ENCODE results near the gene FYN.

FYN gene

GRCh38 chr6:111743862-111744692 is 129.2 kb downstream of the FYN start:
- no peak for DNase-seq

DNA sequence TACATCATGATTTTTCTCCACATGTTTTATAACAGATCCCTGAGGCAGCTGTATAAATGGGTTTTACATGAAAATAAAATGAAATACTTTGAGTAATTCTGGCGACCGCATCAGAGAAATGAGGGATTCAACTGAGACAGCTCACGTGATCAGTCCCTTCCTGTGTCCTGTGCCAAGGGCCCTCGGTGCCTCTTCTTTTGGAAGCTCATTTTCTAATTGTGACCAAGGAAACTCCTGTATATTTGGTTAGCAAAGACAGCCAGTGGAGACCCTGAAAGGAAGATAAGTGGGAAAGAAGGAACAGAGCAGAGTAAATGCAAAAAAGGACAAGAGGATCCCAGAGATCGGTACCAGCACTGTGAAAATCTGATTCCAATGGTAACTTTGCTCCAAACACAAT is 129.9 kb downstream of the FYN start:
- DNase-seq, result no peak

DNA sequence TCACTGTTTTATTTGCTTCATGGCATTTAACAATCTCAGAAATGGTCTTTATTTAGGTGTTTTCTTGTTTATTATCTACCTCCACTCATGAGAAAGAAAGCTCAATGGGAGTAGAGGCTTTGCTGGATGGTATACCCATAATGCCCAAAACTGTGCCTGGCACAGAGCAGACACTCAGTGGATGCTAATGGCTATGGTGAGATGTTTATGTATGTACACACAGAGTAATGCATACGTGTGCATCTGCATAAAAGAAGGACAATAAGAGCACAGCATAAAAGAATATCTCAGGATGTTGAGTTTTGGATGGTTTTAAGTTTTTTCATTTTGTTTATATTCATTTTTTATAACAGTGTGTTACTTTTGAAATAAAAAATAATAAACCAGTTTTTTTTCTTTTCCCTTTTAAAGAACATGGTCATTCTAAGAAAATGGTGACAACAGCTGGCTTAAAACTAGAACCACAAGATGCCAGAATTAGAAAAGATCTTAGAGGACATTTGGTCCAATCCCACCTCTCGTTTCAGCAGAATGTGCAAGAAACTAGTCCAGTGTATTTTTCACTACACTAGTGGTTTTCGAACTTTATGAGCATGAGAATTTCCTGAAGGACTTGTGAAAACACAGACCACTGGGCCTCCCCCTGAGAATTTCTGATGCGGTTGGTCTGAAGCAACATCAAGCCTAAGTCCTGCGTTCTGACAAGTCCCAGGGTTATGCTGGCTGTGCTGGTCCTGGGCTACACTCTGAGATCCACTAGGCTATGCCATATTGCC is 131.9 kb downstream of the FYN start:
- no peak for DNase-seq

GRCh38 chr6:111740506-111740905 is 132.7 kb downstream of the FYN start:
- no peak for DNase-seq

GRCh38 chr6:111739257-111739696 is 134.0 kb downstream of the FYN start:
- DNase-seq, result no peak

DNA sequence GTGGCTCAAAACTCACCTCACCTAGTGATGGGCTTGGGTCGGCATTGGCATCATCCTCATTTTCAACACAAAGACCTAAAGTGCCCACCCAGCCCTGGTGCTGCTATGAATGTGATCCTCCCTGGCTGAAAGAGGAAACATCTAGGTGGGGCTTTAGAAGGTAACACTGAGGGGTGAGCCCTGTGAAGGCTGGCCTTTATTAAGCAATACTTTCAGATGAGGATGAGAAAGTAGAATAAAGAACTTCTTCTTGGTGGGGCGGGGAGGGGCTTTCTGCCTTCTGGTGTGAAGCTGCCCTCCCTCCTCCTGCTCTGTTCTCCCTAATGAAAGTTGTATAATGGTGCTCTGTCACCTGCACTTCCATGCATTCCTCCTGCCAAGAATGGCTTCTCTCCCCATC is 134.6 kb downstream of the FYN start:
- DNase-seq, result no peak

DNA sequence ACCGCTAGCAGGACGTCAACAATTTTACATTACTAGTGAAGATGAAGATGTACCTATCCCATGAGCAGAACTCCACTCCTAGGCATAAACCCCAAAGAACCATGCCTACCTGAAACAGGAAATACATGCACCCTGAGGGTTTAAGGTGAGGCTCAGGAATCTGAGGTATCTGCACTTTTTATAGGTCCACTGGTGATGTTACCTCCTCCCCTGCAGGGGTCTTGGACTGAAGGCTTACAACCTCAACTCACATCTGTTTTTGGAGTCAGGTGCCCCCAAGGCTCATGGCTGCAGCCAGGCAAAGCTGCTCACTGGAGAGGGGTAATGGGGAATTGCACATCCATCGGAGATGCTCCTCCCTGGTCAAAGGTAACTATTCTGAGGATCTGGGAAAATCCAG is 135.1 kb downstream of the FYN start:
- DNase-seq, result no peak

DNA sequence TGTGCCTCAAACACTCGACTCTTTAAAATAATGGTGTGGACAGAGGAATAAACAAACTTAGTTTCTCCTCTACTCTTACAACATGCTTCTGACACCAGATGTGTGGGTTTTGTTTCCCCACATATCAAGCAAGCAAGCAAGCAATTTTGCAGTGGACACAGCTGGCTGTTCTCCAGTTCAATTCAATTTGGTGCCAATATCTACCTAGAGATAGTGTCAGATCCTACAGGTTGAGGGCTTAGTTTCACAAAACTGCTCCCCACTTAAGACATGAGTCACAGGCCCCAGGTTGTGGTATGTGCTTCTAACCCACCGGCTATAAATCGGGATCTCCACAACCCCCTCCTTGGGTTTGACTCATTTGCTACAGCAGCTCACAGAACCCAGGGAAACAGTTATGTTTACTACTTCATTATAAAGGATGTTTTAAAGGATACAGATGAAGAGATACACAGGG is 136.2 kb downstream of the FYN start:
- no peak for DNase-seq

DNA sequence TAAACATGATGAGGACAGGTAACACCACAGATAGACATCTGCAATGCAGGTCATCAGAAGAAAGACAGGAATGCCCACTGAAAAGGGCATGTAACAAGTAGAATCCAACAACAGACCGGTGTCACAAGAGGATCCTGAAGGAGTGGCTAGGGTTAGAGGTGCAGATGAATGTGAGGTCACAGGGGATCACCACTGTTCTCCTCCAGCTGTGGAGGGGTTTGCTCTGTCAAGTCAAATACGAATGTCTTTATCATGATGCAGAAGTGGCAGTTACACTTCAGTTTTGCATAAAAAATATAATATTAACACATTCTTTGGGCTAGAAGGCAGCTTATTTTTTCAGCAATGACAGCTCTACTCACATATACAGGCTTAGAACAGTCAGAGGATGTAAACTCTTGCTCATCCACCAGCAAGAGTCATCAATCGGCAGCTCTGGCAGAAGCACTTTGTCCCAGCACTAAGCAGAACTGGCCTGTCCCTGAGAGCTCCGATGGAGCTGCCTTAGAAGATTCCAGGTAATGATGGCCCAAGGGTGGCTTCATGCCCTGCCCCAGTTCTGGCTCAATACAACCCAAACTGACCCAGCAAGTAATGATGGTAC is 137.1 kb downstream of the FYN start:
- no peak for DNase-seq

DNA sequence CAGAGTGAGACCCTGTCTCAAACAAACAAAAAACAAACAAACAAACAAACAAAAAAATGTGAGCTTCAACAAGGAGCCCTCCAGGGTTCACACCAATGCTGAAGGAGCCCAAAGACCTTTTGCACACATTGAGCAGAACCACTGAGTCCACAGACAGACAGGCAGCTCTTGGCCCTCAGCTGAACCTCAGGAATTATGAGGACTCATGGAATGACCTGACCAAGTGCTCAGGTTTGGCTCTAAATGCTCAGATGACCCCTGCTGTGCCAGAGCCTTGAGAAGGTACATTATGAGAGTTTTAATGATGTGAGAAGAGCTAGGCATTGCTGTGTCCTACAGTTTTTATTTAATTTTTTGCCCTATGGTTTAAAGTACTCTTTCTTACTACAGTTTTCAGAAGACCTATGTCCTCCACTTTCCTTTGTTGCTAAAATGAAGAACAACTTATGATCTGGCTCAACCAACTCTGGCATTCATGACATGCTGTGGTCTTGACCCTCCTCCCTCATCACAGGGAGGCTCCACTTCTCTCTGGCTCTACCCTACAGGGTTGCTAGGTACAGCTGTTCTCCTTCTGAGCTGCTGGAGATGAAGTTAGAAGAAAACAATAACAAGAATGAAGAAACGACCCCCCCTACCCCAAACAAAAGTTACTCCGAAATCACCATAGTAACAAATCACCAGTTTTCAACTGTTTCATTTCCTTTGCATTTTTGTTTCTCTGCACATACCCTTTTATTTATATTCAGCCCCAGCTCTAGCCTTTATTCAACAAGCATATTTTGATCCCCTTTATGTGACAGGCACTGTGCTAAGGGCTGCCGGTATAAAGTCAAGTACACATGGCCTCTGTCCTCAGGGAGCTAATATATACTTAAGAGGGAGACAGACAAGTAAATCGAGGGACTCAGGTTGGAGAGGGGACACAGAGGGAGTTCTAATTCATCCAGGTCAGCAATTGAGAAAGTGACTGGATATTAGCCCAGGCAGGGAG is 138.9 kb downstream of the FYN start:
- DNase-seq, result no peak

GRCh38 chr6:111732390-111732789 is 140.9 kb downstream of the FYN start:
- DNase-seq, result no peak

DNA sequence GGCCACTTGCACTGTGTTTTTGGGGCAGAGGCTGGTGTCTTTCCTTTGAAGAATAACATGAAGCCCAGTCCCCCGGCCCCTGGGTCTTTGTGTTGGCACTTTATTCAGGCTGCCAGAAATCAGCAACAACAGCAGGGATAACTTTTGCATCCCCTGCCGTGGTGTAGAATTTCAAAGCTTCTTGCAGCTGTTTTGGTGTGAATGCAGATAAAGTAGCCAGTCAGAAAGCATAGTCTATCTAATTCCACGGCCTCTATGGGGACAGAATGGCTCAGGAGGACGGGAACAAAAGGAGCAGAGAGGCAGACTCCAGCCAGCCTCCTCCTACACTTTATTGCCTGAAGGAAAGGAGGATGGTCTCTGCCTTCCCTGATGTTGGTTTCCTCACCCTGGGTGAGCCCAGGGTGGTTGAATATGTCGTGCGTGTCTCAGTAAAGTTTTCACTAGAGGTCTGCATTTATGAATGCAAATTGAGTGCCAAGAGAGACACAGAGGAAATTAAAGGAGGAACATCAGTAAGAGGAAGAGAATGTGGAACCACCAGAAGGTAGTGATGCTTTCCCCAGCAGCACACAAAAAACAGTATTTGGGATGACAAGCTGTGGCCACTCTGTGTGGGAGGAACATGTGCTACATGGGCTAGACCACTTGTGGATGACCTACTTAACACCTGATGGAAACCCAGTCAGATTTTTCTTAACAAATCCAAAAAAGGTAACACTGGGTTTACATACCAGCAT is 141.6 kb downstream of the FYN start:
- no peak for DNase-seq

GRCh38 chr6:111730864-111731263 is 142.4 kb downstream of the FYN start:
- no peak for DNase-seq

GRCh38 chr6:111727802-111728201 is 145.4 kb downstream of the FYN start:
- no peak for DNase-seq

DNA sequence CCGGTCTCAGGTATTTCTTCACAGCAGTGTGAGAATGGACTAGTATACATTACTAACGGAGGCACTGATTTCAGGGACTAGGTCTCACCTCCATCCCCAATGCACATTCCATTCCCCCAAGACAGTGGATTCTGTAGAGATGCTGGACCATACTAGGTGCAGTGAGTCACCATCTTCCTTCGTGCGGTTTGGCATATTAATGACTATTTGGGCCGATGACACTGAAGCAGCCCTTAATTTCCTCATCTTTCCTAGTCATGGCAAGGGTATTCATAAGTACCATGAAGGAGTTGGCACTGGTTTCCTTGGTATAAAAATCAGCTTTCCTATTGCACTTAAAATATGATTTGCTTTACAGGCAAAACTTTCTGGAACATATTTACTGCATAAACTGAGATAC is 146.2 kb downstream of the FYN start:
- DNase-seq, result no peak

DNA sequence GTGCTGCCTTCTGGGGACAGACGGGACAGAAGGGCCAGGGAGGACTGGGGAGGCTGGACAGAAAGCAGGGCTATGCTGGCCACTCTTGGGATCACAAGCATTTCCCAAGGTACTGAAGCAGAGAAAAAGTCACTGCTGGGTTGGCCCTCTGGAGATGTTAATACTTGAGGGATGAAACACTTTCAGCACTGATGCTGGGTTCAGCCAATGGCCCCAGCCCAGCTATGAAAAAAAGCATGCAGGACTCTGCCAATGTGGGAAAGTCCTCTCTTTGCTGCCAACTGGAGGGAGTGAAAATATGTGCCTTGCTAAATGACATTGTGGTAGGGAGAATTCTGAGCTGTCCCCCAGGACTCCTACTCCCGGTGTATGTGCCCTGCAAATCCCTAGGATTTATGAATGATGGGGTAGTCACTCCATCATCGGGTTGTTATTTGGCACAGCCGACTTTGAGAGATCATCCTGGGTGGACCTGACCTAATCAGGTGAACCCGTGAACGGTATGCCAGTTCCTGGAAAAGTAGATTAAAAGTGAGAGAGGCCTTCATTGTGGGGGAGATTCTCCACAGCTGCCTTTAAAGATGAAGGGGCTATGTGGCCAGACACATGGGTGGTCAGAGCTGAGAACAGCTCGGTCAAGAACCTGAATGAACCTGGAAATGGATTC is 147.7 kb downstream of the FYN start:
- no peak for DNase-seq

GRCh38 chr6:111724505-111724904 is 148.7 kb downstream of the FYN start:
- DNase-seq, result no peak

DNA sequence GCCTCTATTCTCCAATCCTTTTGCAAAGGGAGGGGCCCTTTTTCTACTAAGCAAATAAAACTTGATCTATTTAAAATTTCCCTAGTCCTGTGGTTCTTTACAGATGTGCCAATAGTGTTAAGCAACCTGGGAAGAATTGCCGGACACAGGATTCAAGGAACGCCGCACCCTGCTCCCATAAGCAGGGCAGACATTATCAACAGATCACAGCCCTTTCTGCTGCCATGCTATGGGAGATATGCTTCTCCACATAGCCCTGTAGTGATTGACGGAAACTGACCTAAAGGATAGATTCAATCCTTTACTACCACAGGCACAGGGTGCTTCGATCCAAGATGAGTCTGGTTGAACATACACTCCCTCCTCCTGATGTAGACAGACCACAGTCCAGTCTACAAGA is 149.2 kb downstream of the FYN start:
- no peak for DNase-seq

GRCh38 chr6:111723412-111723970 is 149.8 kb downstream of the FYN start:
- DNase-seq, result no peak

DNA sequence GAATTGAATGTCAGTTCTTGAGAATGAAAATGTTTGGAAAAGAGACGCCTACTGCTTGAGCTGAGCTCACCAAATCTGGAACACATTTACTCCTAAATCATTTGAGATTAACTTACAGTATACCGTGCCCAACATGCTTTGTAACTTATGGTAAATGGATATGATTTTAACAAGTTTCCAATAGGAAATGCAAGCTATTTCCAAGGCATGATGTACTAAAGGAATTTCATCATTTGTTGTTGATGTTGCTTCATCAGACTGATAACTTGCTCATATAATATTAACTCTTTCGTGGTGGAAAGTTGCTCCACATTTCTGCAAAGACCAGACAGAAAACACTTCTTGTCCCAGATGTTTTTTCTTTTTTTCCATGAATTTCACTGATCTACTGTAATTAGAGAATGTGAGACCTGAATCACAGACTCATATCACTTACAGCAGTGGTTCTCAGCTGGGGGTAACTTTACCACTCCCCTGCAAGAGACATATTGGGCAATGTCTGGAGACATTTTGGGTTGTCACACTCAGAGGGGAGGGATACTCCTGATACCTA is 151.0 kb downstream of the FYN start:
- DNase-seq, result no peak

DNA sequence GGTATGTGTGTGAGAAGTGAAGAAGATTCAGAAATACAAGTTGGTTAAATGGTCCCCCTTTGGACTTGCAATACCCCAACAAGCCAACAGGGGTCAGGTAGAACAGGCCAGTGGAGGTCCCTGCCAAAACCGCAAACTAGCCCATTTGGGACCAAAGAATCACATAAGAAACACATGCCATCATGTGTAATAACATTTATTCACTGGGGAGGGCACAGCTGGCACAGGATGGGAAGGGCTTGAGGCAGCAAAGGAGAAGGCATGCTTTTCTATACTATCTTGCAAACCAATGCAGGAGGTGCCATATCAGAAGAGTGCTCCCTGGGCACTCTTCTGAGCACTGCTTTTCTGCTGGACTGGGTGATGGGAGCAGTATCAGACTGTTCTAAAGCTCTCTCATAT is 151.5 kb downstream of the FYN start:
- peak; percentile 8 for DNase-seq

All from SHP77 treated with DMSO at 0.1 percent for 48 hours (cell line).